GM11168 (cell line): ENCODE results near the gene NRF1.

Experiments
- in situ Hi-C: fragments of 300-500 bp; cut with MboI; formaldehyde crosslinking; loops from one replicate; pipeline ENCODE4 v1.12.0; 2022; ENCODE audit warnings: low sequenced_read_pairs; ENCODE audit not compliant: unreplicated experiment

NRF1 gene

DNA sequence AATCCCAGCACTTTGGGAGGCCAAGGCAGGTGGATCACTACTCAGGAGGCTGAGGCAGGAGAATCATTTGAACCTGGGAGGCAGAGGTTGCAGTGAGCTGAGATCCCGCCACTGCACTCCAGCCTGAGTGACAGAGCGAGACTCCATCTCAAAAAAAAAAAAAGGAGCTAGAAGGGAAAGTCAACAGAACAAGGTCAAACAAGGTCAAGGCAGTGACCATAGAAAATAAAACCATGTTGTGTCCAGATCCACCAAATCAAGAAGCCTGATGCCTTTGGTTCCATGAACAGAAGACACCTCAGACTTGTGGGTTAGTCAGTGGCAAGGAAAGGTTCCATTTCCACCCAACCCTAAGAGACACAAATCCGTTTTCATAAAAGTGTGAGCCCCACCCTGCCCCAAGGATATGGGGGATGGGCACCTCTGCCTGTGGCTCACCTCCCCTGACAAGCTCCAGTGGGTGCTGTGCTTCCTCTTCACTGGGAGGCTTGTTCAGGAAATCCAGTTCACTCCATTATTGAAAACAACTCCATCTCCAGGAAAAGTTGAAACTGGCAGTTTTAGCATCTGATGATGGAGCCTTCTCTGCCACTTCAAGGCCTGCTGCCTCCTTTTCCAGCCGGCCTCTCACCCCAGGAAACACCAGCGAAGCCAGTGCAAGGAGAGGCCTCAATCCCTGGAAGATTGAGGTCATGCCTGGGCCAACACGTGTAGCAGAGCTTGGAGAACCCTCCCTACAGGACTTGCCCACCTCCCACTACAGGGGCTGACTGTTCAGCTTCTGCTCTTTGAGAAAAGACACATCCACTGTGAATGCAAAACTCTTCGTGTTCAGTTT lies 152.9 kb downstream of the NRF1 start:
- in situ Hi-C loops, result no loop called here

- in situ Hi-C loops, result no loop called here
Measured at GRCh38 chr7:129765352-129765751, 153.8 kb downstream of the NRF1 start.

- in situ Hi-C loops, result no loop called here
Measured at GRCh38 chr7:129767120-129768015, 155.8 kb downstream of the NRF1 start.

GRCh38 chr7:129768614-129769399 lies 157.3 kb downstream of the NRF1 start:
- in situ Hi-C loops, result no loop called here

DNA sequence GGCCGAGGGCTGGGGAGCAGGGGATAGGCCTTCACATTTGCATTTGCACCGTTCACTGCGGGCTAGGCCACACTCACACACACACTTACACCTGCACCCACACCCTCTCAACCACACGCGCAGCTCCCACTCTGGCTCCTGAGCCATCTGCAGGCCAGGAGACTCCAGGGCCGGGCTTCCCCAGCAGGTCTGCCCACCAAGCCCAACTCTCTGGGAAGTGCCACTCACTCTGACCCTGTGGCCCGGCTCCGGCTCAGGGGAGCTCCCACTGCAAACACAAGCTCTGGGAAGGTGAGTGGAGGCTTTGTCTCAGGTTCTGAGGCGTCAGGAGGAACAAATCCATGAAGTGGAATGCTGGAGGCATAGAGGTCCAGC lies 157.9 kb downstream of the NRF1 start:
- in situ Hi-C loops, result no loop called here

DNA sequence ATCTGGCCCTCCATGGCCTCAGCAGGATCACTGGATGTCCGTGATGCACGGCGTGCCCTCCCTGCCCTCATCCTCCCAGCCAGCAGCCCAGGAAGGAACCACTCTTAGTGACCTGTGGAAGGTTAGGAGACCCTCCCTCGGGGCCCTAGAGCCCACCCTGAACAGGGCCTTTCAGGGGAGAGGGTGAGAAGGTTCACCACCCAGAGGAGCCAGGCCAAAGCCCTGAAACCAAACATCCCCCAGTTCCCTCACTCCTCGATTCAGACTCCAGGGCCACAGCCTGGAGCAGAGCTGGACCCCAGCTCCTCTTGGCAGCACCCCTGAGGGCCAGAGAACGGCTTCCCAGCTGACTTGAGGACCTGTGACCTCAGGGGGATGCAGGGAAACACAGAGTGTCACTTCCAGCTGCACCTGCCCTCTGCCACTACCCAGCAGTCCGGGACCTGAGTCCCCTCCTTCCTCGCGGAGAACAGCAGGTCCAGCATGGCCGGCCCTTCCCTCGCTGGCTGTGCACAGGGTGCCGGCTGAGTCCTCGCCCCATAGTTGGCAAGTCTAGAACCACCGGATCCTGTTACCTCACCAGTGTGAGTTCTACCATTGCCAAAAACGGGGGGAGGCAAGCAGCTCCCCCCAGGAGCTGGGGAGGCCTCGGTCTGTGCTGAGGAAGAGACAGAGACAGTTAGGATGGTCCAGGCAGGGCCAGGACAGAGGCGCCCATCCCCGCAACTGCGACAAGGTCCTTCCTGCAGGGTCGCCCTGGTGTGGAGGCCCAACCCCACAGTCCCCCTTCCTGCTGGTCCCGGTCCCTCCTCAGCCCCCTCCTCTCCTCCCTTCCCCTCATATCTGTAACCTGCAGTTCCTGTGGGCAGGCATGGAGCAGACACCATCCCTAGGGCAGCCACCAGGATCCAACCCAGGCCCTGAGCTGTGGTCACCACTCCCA lies 158.6 kb downstream of the NRF1 start:
- in situ Hi-C loops, result no loop called here

- in situ Hi-C loops, result no loop called here
Measured at GRCh38 chr7:129771201-129771927, 159.8 kb downstream of the NRF1 start.

DNA sequence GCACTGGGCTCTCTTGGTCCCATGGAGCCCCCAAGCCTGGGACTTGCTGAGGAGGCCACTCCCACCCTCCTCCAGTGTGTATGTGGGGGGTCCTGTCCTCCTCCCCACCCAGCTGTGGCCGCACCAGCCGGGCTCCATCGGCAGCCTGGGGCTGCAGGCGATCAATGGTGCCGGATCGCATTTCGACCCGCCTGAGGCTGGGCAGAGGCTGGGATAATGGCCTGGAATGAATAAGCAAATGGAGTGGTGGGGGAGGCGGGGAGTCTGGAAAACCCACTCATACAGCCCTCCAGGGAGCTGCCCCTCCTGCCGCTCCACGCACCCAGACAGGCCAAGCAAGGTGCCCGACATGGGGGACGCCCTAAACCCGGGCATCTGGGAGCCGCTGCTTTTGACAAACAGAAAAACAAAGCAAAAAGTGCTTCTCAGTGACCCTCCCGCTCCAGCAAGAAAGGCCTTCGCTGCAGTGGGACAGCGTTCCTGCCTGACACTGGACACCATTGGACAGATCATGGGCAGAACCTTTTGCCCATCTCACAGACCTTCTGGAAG lies 160.5 kb downstream of the NRF1 start:
- in situ Hi-C loops, result no loop called here

- in situ Hi-C loops, result no loop called here
Measured at GRCh38 chr7:129772646-129773280, 161.2 kb downstream of the NRF1 start.

GRCh38 chr7:129773328-129773731 lies 161.8 kb downstream of the NRF1 start:
- in situ Hi-C loops, result no loop called here

DNA sequence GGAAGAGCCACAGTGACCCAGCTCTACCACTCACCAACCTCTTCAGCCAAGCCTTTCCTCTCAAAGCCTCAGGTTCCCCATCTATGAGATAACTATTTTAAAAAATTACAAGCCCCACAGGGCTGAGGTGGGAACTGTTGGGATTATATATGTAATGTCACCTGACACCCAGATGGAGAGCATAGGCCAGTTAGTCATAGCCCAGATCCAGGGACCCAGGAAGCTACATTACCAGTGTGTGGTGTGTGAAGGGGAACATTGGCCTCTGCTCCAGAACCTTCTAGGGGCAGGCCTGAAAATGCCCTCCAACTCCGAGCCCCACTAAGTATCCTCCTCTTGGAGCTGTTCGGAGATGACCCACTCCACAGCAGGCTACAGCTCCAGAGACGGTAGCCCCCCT lies 162.4 kb downstream of the NRF1 start:
- in situ Hi-C loops, result no loop called here

GRCh38 chr7:129774359-129774758 lies 162.8 kb downstream of the NRF1 start:
- in situ Hi-C loops, result no loop called here

GRCh38 chr7:129774871-129775694 lies 163.6 kb downstream of the NRF1 start:
- in situ Hi-C loops, result no loop called here

DNA sequence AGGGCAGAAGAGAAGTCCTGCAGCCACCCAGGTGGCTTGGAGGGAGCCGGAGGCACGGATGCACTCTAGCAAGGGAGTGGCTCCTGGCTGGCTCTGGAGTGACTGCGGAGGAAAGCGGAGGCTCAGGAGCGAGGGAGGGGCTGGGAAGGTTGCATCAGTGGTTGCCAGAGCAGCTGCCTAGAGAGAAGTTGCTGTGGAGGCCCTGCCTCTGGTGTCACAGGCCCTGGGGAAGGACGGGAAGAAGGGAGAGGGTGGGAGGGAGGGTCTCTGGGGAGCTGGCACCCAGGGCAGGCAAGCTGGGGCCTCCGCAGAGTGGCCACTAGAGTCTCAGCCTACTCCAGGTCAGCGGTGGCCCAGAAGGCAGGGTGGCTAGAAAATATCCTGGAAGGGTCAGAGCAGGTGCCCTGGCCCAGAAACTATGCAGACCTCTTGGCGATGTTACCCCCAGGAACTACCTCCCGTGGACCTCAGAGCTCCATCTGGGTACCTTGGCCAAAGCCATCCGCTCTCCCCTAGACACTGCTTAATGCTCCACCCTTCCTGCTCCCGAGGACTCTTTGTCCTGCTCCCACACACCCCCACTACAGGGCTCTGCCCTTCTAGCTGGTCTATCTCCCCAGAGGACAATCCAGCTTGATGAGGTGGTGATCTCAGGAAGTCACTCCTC lies 164.3 kb downstream of the NRF1 start:
- in situ Hi-C loops, result no loop called here

- in situ Hi-C loops, result no loop called here
Measured at GRCh38 chr7:129776362-129776722, 164.8 kb downstream of the NRF1 start.

DNA sequence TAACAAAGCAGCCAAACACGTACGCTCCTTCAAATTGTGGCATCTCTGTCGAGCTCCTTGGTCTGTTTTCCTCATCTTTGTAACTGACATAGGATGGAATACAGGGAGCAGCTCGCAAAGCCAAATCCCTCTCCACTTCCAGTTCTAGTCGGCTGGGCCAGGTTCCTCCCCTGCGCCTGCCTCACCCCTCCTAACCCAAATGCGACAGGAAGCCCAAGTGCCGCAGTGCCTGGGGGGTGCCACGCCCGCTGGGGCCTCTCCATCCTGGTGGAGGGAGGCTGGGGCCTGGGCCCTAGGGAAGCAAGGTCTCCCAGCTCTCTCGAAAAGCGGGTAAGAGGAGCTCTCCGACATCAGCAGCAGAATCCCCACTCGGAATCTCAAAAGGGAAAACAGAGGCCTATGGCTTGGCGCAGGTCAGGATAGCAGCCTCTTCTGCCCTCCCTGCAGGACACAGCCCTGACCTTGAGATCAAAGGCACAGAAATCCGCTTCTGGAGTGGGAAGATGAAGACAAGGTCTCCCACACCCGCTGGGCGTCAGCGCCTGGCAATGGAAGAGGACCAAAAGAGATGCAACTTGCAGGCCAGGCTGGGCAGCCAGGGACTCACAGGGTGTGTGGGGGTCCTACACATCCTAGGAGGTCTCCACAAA lies 165.8 kb downstream of the NRF1 start:
- in situ Hi-C loops, result no loop called here
